Body of pancreas (tissue), 4 donors: Measurements from ENCODE around the gene SLC6A11. TPM values are rescaled to one million over a fixed set of nuclear protein-coding genes. Genes with fewer than 3 reads are reported as not detected.
A peak's percentile ranks its signal among the peaks of the same experiment; 100 is the strongest.

Experiments
- ATAC-seq: fragments of 150-250 bp; one replicate; pipeline ENCODE4 v1.9.1; 2016
- DNase-seq, 4 donors: peaks; one replicate each; pipeline ENCODE4 v3.0.0-alpha.2; 2019
- H3K27ac ChIP-seq, 4 donors: fragments of 200-600 bp; sonication (generic); 1 replicate in 3 of 4; 2 replicates in 1 of 4; pipeline versions ENCODE4 v1.5.1 to v1.6.1; 2016 to 2019; ENCODE audit warnings: mild to moderate bottlenecking in 1 of 4, mixed read lengths in 1 of 4, moderate library complexity in 1 of 4
- H3K27me3 ChIP-seq, 2 donors: fragments of 200-600 bp; sonication (generic); one replicate each; pipeline ENCODE4 v1.6.0; 2016; ENCODE audit warnings: mild to moderate bottlenecking in 1 of 2
- H3K36me3 ChIP-seq, 2 donors: fragments of 200-600 bp; sonication (generic); replicated peaks in 1 of 2; 2 replicates each; pipeline ENCODE4 v1.5.1; 2016; ENCODE audit warnings: low read depth in 2 of 2; ENCODE audit not compliant: insufficient read depth in 1 of 2
- H3K4me1 ChIP-seq: fragments of 200-600 bp; sonication (generic); one replicate; pipeline ENCODE4 v1.6.0; 2016
- H3K4me3 ChIP-seq, 2 donors: fragments of 200-600 bp; sonication (generic); 1 replicate in 1 of 2; 2 replicates in 1 of 2; pipeline ENCODE4 v1.5.1; 2016 to 2019
- H3K9me3 ChIP-seq, 3 donors: fragments of 200-600 bp; sonication (generic); 1 replicate in 2 of 3; 2 replicates in 1 of 3; pipeline ENCODE4 v1.5.1; 2016
- CTCF ChIP-seq, 7 experiments: fragments of 450-650 bp in 4 of 7; fragments of 200-600 bp in 3 of 7; sonication (generic) in 3 of 7; IDR thresholded peaks; one replicate each; pipeline ENCODE4 v1.5.1; 2016 to 2019; ENCODE audit warnings: antibody characterized with exemption in 7 of 7
- POLR2A ChIP-seq, 3 donors: fragments of 450-650 bp; IDR thresholded peaks; one replicate each; pipeline ENCODE4 v1.6.1; 2016; ENCODE audit warnings: antibody characterized with exemption in 3 of 3, mild to moderate bottlenecking in 2 of 3
- WGBS, 2 donors: methylation state at CpG; one replicate each; pipeline ENCODE4 v1.1.5; 2017; 5-methylcytosine and 5-hydroxymethylcytosine counted together
- intact Hi-C: fragments of 100-400 bp; cut with DNase I; formaldehyde crosslinking; loops from one replicate; pipeline ENCODE4 v1.15.1; 2023
- total RNA-seq, 2 donors: library from RNA; depleted of rRNA; stranded (reverse); fragments of >200 nt; gene quantifications; one replicate each; pipeline ENCODE4 v1.1.0, GENCODE V29; 2016

The SLC6A11 gene
- total RNA-seq, 2 donors from 2014 or later: 0.52 TPM; not detected in 1

- WGBS, 2 donors: 56 to 70% methylated on average over 4 of the region's 4 CpGs
- H3K4me1 ChIP-seq: no peaks in the 10 kb centered on the region
- no peak overlapping the region for H3K4me3 ChIP-seq
- H3K27me3 ChIP-seq: no peaks in the 10 kb centered on the region
- no peaks in the 10 kb centered on the region for H3K36me3 ChIP-seq
- ATAC-seq: no peak
- no peaks in the 10 kb centered on the region for H3K9me3 ChIP-seq
- DNase-seq: no peak
- TF ChIP-seq CTCF (IDR thresholded peaks at IDR 0.05) (no peak), POLR2A (IDR thresholded peaks at IDR 0.05) (no peak)
- H3K27ac ChIP-seq: no peak overlapping the region
- intact Hi-C loops: no loop called here
Measured at GRCh38 chr3:10927551-10927950, 111.5 kb downstream of the SLC6A11 start.

GRCh38 chr3:10928407-10928960, 112.5 kb downstream of the SLC6A11 start:
- DNase-seq: peak in 1 of 4 donors; percentile 8
- no peak for ATAC-seq
- 60 to 71% methylated on average over 1 to 9 of the region's 9 CpGs for WGBS, 2 donors

GRCh38 chr3:10928961-10929471, 113.0 kb downstream of the SLC6A11 start:
- ATAC-seq (no peak), DNase-seq (peak in 1 of 4 donors; percentile 3)
- H3K27me3 ChIP-seq: no peaks in the 10 kb centered on the region
- no peak overlapping the region for H3K4me3 ChIP-seq
- no peak overlapping the region for H3K27ac ChIP-seq
- intact Hi-C loops: no loop called here
- no peaks in the 10 kb centered on the region for H3K4me1 ChIP-seq
- no peaks in the 10 kb centered on the region for H3K36me3 ChIP-seq
- H3K9me3 ChIP-seq: no peaks in the 10 kb centered on the region
- TF ChIP-seq CTCF (IDR thresholded peaks at IDR 0.05) (no peak), POLR2A (IDR thresholded peaks at IDR 0.05) (no peak)
- WGBS, 2 donors: 74 to 81% methylated on average over 14 to 17 of the region's 17 CpGs

More at GRCh38 chr3:10928407-10928960, 112.5 kb downstream of the SLC6A11 start:
- TF ChIP-seq POLR2A (IDR thresholded peaks at IDR 0.05): no peak
- TF ChIP-seq CTCF (IDR thresholded peaks at IDR 0.05): no peak
- no peaks in the 10 kb centered on the region for H3K27me3 ChIP-seq
- H3K4me3 ChIP-seq: no peak overlapping the region
- no peaks in the 10 kb centered on the region for H3K36me3 ChIP-seq
- H3K9me3 ChIP-seq: no peaks in the 10 kb centered on the region
- intact Hi-C loops: no loop called here
- no peak overlapping the region for H3K27ac ChIP-seq
- H3K4me1 ChIP-seq: no peaks in the 10 kb centered on the region

- WGBS, 2 donors: 56 to 60% methylated on average over 9 of the region's 9 CpGs
- Histone ChIP-seq H3K4me3 (no peak overlapping the region), H3K27me3 (no peaks in the 10 kb centered on the region), H3K36me3 (no peaks in the 10 kb centered on the region), H3K27ac (no peak overlapping the region), H3K4me1 (no peaks in the 10 kb centered on the region), H3K9me3 (no peaks in the 10 kb centered on the region)
- no peak for ATAC-seq
- TF ChIP-seq CTCF (IDR thresholded peaks at IDR 0.05): no peak
- TF ChIP-seq POLR2A (IDR thresholded peaks at IDR 0.05): no peak
- peak in 1 of 4 donors; percentile 2 for DNase-seq
- intact Hi-C loops: no loop called here
Measured at GRCh38 chr3:10929978-10930665, 114.1 kb downstream of the SLC6A11 start.
